ENCODE results near the gene TPD52L3. TPM values are rescaled to one million over a fixed set of nuclear protein-coding genes. Genes with fewer than 3 reads are reported as not detected.
A peak's percentile ranks its signal among the peaks of the same experiment; 100 is the strongest.

The TPD52L3 gene
- total and polyA plus RNA-seq, 2 of the 4 experiments (the other 2 are of a cell fraction), result not detected

GRCh38 chr9:6354072-6354686 is 26.0 kb downstream of the TPD52L3 start (continued):
- TF ChIP-seq USF2 (IDR thresholded peaks at IDR 0.05; ENCODE audit: low read depth, low read length) (no peak), MAFK (IDR thresholded peaks at IDR 0.05; ENCODE audit: low read depth, low read length) (no peak)

GRCh38 chr9:6355728-6356127 is 27.6 kb downstream of the TPD52L3 start:
- Histone ChIP-seq H2AFZ (replicated peaks; ENCODE audit: low read length, poor library complexity) (no peak overlapping the region), H3K27ac (ENCODE audit: insufficient read depth, low read length) (peak overlapping the region; percentile 75; the same call in 1 of the 2 replicates), H4K20me1 (ENCODE audit: insufficient read depth, low read length) (no peaks in the 10 kb centered on the region), H3K9me3 (ENCODE audit: control insufficient read depth, insufficient read depth, low read length) (no peaks in the 10 kb centered on the region), H2AK9ac (replicated peaks; ENCODE audit: low read depth, low read length, poor library complexity) (no peak overlapping the region), H3K4ac (ENCODE audit: low read depth, low read length) (peak overlapping the region; percentile 77; the same call in 1 of the 2 replicates), H4K5ac (ENCODE audit: low read depth, low read length) (no peak overlapping the region), H2AK5ac (ENCODE audit: low read depth, low read length) (no peak overlapping the region), H4K8ac (ENCODE audit: low read depth in 2 of 2, low read length in 2 of 2) (peak overlapping the region; percentile 85 to 88; a peak in 2 of 4 replicates), H2BK5ac (ENCODE audit: low read depth, low read length, poor library complexity, severe bottlenecking) (peak overlapping the region; percentile 76), H2BK15ac (ENCODE audit: low read depth, low read length) (no peak overlapping the region), H3K9me1 (ENCODE audit: insufficient read depth, low read length) (peaks cover 8% of the 10 kb centered on the region; the same call in 1 of the 2 replicates), H3K23ac (ENCODE audit: low read depth, low read length) (no peak overlapping the region; the same call in 1 of the 2 replicates), H4K91ac (ENCODE audit: insufficient read depth, low read depth, low read length) (no peak overlapping the region), H3K4me1 (ENCODE audit: control insufficient read depth, insufficient read depth, low read length) (peaks cover 8% of the 10 kb centered on the region), H3K14ac (replicated peaks; ENCODE audit: low read depth, low read length) (peak overlapping the region; percentile 74; the same call in 1 of the 2 replicates), H3K56ac (ENCODE audit: extremely low read depth, insufficient read depth, low read length) (no peak overlapping the region), H3K9ac (ENCODE audit: low read depth, low read length) (peak overlapping the region; percentile 38; the same call in 1 of the 2 replicates), H2BK20ac (ENCODE audit: low read depth, low read length) (peak overlapping the region; percentile 69; the same call in 1 of the 2 replicates), H3K18ac (ENCODE audit: low read depth, low read length) (peak overlapping the region; percentile 95; the same call in 1 of the 2 replicates), H3K36me3 (ENCODE audit: control insufficient read depth, insufficient read depth, low read length) (no peaks in the 10 kb centered on the region), H3K4me3 (ENCODE audit: insufficient read depth, low read depth, low read length) (no peak overlapping the region), H3K79me1 (ENCODE audit: low read depth in 1 of 2, low read length in 2 of 2) (peaks cover 0 to 5% of the 10 kb centered on the region in 2 experiments; a peak in 1 of 4 replicates), H2BK120ac (ENCODE audit: low read depth, low read length) (peak overlapping the region; percentile 93), H3K27me3 (ENCODE audit: control insufficient read depth, insufficient read depth, low read length) (peaks cover 3% of the 10 kb centered on the region), H3K4me2 (ENCODE audit: low read depth, low read length) (peak overlapping the region; percentile 14)
- peak; percentile 84 for DNase-seq
- WGBS, 2 experiments (ENCODE audit: extremely low coverage in 2 of 2, insufficient read length in 1 of 2), result no CpG with 5 or more reads among the region's 2 CpGs
- in situ Hi-C loops (cut with MboI; ENCODE audit: low sequenced_read_pairs) (no loop called here), dilution Hi-C loops (cut with HindIII; ENCODE audit: low sequenced_read_pairs, unreplicated experiment) (no loop called here), intact Hi-C loops (cut with micrococcal nuclease) (loop anchor here (10.0 kb wide), 1 partner anchor 139 kb away; no protein-coding TSS in a partner anchor)
- ChIA-PET POLR2A (ENCODE audit: unreplicated experiment) (interaction anchor here (0.6 kb wide), 1 partner anchor 57 kb away, joined by 4 read pairs; the partner anchor contains the start of gene UHRF2), CTCF (interaction anchor here (1.1 kb wide), 1 partner anchor 212 kb away, joined by 8 read pairs; no protein-coding TSS in a partner anchor)
- ATAC-seq (ENCODE audit: low read depth), result peak; percentile 77
- no TSS peak for BruUV-seq (replicated peaks)
- TF ChIP-seq RCOR1 (IDR thresholded peaks at IDR 0.05; ENCODE audit: insufficient replicate concordance, low read length), result no peak
- no peak for TF ChIP-seq CHD1 (IDR thresholded peaks at IDR 0.05; ENCODE audit: low read depth, low read length)
- peak; percentile 67 for TF ChIP-seq MXI1 (IDR thresholded peaks at IDR 0.05; ENCODE audit: borderline replicate concordance, low read depth, low read length)
- no peak for TF ChIP-seq USF2 (IDR thresholded peaks at IDR 0.05; ENCODE audit: low read depth, low read length)
- TF ChIP-seq MAZ (IDR thresholded peaks at IDR 0.05; ENCODE audit: borderline replicate concordance, low read depth, low read length), result no peak
- no peak for TF ChIP-seq NFE2L2 (IDR thresholded peaks at IDR 0.05; ENCODE audit: low read depth, low read length)
- no peak for TF ChIP-seq ELK1 (IDR thresholded peaks at IDR 0.05; ENCODE audit: borderline replicate concordance, low read depth, low read length)
- peak; percentile 54; the same call in 1 of the 2 replicates for TF ChIP-seq FOS (IDR thresholded peaks at IDR 0.05; ENCODE audit: low read depth, low read length)
- TF ChIP-seq CEBPB (IDR thresholded peaks at IDR 0.05; ENCODE audit: low read depth, low read length), result no peak
- peak; percentile 87 for TF ChIP-seq BHLHE40 (IDR thresholded peaks at IDR 0.05; ENCODE audit: low read depth, low read length)
- no peak for TF ChIP-seq RFX5 (IDR thresholded peaks at IDR 0.05; ENCODE audit: low read depth, low read length)

Data from IMR-90 (cell line).